LNCaP clone FGC (cell line): ENCODE data around the gene TIGD2.
"Not testable (repeated sequence)": the region's sequence is repeated elsewhere in the genome, so short reads cannot be mapped to it uniquely, and the experiment has no call there.

ENCODE experiments used
- DNase-seq: peaks from one replicate; pipeline ENCODE4 v3.0.0-alpha.2; 2011; ENCODE audit warnings: low read depth
- H3K4me3 ChIP-seq: 2 replicates; pipeline ENCODE4 v1.5.1; 2011; ENCODE audit warnings: mild to moderate bottlenecking, low read depth, low read length, control low read depth
- TF ChIP-seq, protein P1 (sequence below): IDR thresholded peaks from 2 replicates; pipeline ENCODE4 v1.5.1; 2012; ENCODE audit warnings: mild to moderate bottlenecking; ENCODE audit not compliant: control insufficient read depth, insufficient read depth; ENCODE audit errors: extremely low read depth

TIGD2 gene

DNA sequence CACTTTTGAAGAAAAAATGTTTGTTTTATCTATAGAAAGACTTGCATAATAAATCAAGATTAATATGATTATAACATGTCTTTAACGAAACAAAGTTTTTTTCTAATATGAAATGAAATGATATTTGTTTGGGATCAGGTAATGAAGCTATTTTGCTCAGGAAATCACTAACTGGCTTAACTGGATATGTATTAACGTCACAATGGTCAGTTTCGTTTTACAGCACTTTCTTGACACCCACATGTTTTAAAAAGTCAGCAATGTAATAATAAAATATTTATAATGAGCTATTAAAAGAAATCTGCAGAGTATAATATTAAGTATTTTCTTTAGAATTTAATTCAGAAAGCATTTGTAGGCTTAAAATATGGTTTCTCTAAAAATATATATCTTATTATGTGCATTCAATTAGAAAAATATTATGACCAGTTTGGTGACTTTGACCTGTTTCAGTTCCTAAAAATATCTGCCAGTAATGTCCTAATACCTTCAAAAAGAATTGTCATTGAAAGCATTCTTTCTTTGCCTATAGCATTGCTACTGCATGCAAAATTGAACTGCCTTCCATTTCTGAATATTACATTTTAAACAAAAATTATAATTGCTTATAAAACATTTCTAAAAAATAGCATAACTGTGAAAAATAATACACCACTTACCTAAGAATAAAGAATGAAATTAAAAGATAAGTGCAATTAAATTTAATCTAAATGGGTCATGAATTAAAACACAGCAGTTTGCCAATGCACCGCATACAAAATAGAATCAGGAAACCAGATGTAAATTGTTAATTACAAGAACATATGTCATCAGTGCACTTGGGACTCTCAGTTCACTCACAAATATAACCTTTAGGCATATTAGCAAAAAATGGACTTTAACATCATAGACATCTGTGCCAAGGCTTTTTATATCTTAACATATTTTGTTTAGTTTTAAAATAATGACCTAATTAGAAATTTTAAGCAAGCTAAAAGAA is 31.6 kb downstream of the TIGD2 start:
- no peak overlapping the region for H3K4me3 ChIP-seq
- TF ChIP-seq, protein P1, sequence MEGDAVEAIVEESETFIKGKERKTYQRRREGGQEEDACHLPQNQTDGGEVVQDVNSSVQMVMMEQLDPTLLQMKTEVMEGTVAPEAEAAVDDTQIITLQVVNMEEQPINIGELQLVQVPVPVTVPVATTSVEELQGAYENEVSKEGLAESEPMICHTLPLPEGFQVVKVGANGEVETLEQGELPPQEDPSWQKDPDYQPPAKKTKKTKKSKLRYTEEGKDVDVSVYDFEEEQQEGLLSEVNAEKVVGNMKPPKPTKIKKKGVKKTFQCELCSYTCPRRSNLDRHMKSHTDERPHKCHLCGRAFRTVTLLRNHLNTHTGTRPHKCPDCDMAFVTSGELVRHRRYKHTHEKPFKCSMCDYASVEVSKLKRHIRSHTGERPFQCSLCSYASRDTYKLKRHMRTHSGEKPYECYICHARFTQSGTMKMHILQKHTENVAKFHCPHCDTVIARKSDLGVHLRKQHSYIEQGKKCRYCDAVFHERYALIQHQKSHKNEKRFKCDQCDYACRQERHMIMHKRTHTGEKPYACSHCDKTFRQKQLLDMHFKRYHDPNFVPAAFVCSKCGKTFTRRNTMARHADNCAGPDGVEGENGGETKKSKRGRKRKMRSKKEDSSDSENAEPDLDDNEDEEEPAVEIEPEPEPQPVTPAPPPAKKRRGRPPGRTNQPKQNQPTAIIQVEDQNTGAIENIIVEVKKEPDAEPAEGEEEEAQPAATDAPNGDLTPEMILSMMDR = no peak
- DNase-seq = no peak

DNA sequence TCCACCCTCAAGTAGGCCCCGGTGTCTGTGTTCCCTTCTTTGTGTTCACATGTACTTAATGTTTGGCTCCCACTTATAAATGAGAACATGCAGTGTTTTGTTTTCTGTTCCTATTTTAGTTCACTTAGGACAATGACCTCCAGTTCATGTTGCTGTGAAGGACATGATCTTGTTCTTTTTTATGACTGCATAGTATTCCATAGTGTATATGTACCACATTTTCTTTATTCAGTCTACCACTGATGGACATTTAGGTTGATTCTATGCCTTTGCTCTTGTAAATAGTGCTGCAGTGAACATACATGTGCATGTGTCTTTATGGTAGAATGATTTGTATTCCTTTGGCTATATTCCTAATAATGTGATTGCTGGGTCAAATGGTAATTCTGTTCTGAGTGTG is 33.3 kb downstream of the TIGD2 start:
- H3K4me3 ChIP-seq, DNase-seq: not testable (repeated sequence)

DNA sequence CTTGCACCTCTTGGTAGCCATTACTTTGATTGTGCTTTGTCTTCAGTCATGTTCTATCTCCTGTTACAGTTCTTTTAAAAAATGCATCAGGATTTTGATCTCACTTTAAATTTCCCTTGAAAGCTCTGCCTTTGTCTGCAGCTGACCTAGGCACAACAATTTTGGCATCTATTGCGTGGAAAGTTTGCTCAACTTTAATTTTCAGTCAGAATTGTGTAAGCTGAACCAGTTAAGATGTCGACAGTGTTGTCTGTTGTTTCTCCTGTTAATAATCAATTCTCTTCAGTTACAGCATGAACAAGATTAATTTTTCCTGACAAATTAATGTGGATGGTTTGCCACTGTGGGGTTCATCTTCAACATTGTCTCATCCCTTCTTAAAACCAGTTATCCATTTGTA is 34.9 kb downstream of the TIGD2 start:
- TF ChIP-seq, protein P1 = no peak
- DNase-seq = no peak
- no peak overlapping the region for H3K4me3 ChIP-seq

DNA sequence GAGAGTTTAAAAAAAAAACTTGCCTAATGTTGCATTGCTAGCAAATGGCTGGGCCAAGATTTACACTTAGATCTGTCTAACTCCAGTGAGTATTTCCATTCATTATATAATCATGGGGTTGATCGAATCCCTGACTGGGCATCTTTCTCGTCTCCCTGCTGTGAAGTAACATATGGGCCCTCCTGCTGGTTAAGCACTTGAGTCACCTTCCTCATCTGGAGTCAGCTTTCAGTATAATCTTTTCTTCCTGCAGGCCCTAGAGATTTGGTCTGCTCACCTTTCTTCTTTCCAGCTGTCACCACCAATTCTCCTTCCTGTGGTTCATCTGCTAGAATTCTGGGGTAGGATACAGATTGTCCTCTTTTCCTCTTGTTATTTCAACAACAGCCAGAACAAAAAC is 41.6 kb downstream of the TIGD2 start:
- H3K4me3 ChIP-seq = no peak overlapping the region
- no peak for DNase-seq
- TF ChIP-seq, protein P1 = no peak

DNA sequence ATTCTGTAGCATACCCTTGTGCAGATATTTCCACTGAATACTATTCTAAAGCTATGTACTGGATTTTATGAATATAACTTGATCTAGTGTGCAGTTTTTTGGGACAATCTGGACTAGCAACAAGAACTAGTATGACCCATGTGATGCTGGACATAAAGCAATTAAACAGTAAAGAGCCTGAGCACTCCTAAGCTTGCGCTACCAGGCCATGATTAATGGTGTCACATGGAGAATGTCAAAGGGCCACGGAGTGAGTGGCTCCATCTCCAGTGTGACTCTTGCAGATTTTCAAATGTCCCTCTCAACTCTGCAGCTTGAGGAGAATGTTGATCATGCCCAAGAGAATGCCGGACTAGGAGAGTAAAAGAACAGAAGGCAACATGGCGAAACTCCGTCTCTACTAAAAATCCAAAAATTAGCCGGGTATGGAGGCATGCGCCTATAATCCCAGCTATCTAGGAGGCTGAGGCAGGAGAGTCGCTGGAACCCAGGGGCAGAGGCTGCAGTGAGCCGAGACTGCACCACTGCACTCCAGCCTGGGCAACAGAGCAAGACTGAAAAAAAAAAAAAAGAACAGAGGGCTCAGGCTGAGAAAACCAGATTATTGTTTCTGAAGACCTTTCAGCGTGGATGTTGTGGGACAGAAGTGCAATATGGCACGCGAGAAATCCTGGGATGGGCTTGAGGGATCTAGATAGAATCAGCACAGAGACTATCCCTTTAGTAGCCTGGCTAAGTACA is 45.0 kb downstream of the TIGD2 start:
- TF ChIP-seq, protein P1 = no peak
- DNase-seq = no peak

DNA sequence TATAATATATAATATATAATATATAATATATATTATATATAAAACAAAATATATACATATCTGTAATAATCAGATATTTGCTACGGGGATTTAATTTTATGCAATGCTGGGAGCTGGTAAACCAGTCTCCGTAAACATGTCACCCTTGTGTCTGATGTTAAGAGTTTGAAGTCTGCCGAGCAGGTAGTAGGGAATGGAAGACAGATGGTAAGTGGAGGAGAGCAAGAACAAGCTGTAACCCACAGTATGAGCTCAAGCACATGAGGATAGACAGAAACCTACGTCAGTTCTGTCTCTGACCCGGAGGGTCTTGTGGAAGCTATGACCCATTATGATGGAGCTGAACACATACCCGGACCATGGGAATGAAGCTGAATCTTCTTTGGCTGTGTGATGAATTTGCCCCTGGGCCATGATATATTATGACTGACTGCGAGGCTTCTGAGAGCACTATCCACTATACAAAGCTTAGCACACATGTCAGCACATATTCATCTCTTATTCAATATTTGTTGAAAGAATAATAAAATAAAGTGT is 46.2 kb downstream of the TIGD2 start:
- no peak overlapping the region for H3K4me3 ChIP-seq
- no peak for DNase-seq
- TF ChIP-seq, protein P1 = no peak

More for the DNA sequence above, 45.0 kb downstream of the TIGD2 start:
- H3K4me3 ChIP-seq = no peak overlapping the region

DNA sequence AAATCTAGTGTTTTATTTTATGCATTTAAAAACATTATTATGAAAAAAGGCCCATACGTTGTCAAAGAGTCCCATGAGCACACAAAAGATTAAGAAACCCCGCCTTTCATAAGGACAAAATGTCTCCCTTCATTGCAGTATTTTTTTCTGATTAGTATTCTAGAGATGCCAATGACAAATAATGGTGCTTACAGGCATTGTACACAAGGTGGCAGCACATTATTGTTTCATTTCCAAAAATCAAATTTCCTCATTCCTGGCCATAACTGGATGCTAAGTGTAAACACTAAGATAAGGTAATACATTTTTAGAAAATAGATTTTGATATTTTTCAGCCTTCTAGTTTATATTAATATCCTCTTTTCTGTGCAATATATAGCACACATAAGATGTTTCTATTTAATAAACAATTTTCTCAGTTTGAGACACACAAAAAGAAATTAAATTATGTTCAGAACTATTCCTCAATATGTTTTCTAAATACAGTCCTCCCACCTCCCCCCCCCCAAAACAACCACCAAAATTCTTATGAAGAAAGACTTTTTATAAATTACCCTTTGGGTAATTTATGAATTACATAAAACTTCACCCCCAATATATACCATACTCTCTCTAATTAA is 47.7 kb downstream of the TIGD2 start:
- DNase-seq = peak; percentile 51
- no peak overlapping the region for H3K4me3 ChIP-seq
- TF ChIP-seq, protein P1 = peak; percentile 85
